Naive thymus-derived CD8-positive, alpha-beta T cell (primary cell): ENCODE measurements around the gene HSD17B1. TPM values are rescaled to one million over a fixed set of nuclear protein-coding genes. Genes with fewer than 3 reads are reported as not detected.
"Not testable (repeated sequence)": the region's sequence is repeated elsewhere in the genome, so short reads cannot be mapped to it uniquely, and the experiment has no call there.

ENCODE experiments used
- ATAC-seq, 2 donors: fragments of 150-1000 bp; cut with Tn5 transposase in 1 of 2; sonication (Bioruptor Pico), chemical (Tn5 transposase) in 1 of 2; 1 replicate in 1 of 2; 2 replicates in 1 of 2; pipeline ENCODE4 v1.10.0; 2021; ENCODE audit warnings: mild to moderate bottlenecking in 2 of 2, moderate library complexity in 2 of 2
- POLR2A ChIA-PET: fragments of 350-600 bp; sonication (Branson Sonifier 250); formaldehyde crosslinking; loops from one replicate; lab custom pipeline; 2021; ENCODE audit warnings: antibody characterized with exemption; lab: Charles Lee
- DNase-seq, 10 donors: peaks; one replicate each; pipeline versions ENCODE4 v3.0.0 to v3.0.0-alpha.2; 2020 to 2022
- H3K27ac Mint-ChIP-seq, 10 donors: one replicate each; pipeline ENCODE4 v1.8.0; 2020 to 2022; ENCODE audit warnings: mild to moderate bottlenecking in 10 of 10, mixed read lengths in 10 of 10, moderate library complexity in 4 of 10, inconsistent platforms in 1 of 10
- H3K27me3 Mint-ChIP-seq, 5 donors: one replicate each; pipeline ENCODE4 v1.8.0; 2021 to 2022; ENCODE audit warnings: mixed read lengths in 5 of 5
- H3K36me3 Mint-ChIP-seq, 3 donors: one replicate each; pipeline ENCODE4 v1.8.0; 2020 to 2022; ENCODE audit warnings: mixed read lengths in 3 of 3, mild to moderate bottlenecking in 2 of 3, inconsistent platforms in 1 of 3
- H3K4me1 Mint-ChIP-seq, 4 donors: one replicate each; pipeline ENCODE4 v1.8.0; 2021 to 2022; ENCODE audit warnings: mixed read lengths in 4 of 4
- H3K4me3 Mint-ChIP-seq, 10 donors: one replicate each; pipeline ENCODE4 v1.8.0; 2020 to 2022; ENCODE audit warnings: mild to moderate bottlenecking in 10 of 10, mixed read lengths in 10 of 10, moderate library complexity in 6 of 10, inconsistent platforms in 1 of 10
- H3K9me3 Mint-ChIP-seq, 9 donors: one replicate each; pipeline ENCODE4 v1.8.0; 2020 to 2022; ENCODE audit warnings: mixed read lengths in 9 of 9, mild to moderate bottlenecking in 3 of 9, inconsistent platforms in 1 of 9, moderate library complexity in 1 of 9
- polyA plus RNA-seq, 3 donors: library from polyadenylated mRNA; unstranded; fragments of 300-500 nt; fragmentation: Illumina TruSeq; gene quantifications; one replicate each; pipeline ENCODE4 v1.2.3, GENCODE V29; 2021
- total RNA-seq, 8 experiments: library from RNA in 2 of 8; stranded (reverse) in 2 of 8; gene quantifications; one replicate each; pipeline ENCODE4 v1.2.3 and lab custom pipeline; 2021 to 2026

Gene HSD17B1
- total and polyA plus RNA-seq, 5 experiments from 2014 or later = 0.18 to 2.1 (median 0.98) TPM

GRCh38 chr17:42553161-42553818, 567 bp downstream of the HSD17B1 start:
- DNase-seq = no peak
- Mint-ChIP-seq H3K4me3 (peak overlapping the region; percentile 77 to 95 (median 90)), H3K36me3 (peaks cover 0 to 2% (median 0%) of the 10 kb centered on the region in 3 donors), H3K9me3 (no peaks in the 10 kb centered on the region), H3K4me1 (peaks cover 14 to 60% (median 41%) of the 10 kb centered on the region in 4 donors), H3K27me3 (no peaks in the 10 kb centered on the region), H3K27ac (peak overlapping the region in 9 of 10 donors; percentile 66 to 96 (median 93))
- no peak for ATAC-seq
- POLR2A ChIA-PET = interaction anchor here (0.6 to 2.6 kb wide), 6 partner anchors 13 to 239 kb away, joined by 3 to 16 read pairs (median 6); partner anchors contain the start of genes MLX, NAGLU, RETREG3 and TUBG1

GRCh38 chr17:42553866-42554249, 1.1 kb downstream of the HSD17B1 start:
- ATAC-seq (peak in 1 of 2 donors; percentile 28), DNase-seq (no peak)
- Mint-ChIP-seq H3K27me3 (no peaks in the 10 kb centered on the region), H3K4me3 (peak overlapping the region; percentile 84 to 95 (median 92)), H3K9me3 (no peaks in the 10 kb centered on the region), H3K27ac (peak overlapping the region; percentile 66 to 96 (median 94)), H3K36me3 (peaks cover 0 to 2% (median 0%) of the 10 kb centered on the region in 3 donors), H3K4me1 (peaks cover 14 to 57% (median 39%) of the 10 kb centered on the region in 4 donors)
- POLR2A ChIA-PET = interaction anchor here (0.8 to 2.6 kb wide), 12 partner anchors 9 to 239 kb away, joined by 3 to 16 read pairs (median 4); partner anchors contain the start of genes CAVIN1, MLX, NAGLU and RETREG3

GRCh38 chr17:42554250-42555121, 1.8 kb downstream of the HSD17B1 start:
- Mint-ChIP-seq H3K4me3 (peak overlapping the region; percentile 84 to 95 (median 92)), H3K27ac (peak overlapping the region; percentile 83 to 96 (median 94)), H3K4me1 (peaks cover 11 to 51% (median 33%) of the 10 kb centered on the region in 4 donors), H3K9me3 (no peaks in the 10 kb centered on the region), H3K27me3 (no peaks in the 10 kb centered on the region), H3K36me3 (peaks cover 0 to 2% (median 0%) of the 10 kb centered on the region in 3 donors)
- ATAC-seq (peak; percentile 91 to 93), DNase-seq (peak; percentile 61 to 88 (median 74))
- POLR2A ChIA-PET = interaction anchor here (0.8 to 2.6 kb wide), 13 partner anchors 9 to 240 kb away, joined by 3 to 16 read pairs (median 4); partner anchors contain the start of genes CAVIN1, MLX, NAGLU and PSMC3IP

- Mint-ChIP-seq H3K36me3 (peaks cover 0 to 2% (median 0%) of the 10 kb centered on the region in 3 donors), H3K27ac (peak overlapping the region; percentile 83 to 96 (median 94)), H3K4me1 (peaks cover 13 to 51% (median 33%) of the 10 kb centered on the region in 4 donors), H3K27me3 (no peaks in the 10 kb centered on the region), H3K4me3 (peak overlapping the region; percentile 84 to 95 (median 92)), H3K9me3 (no peaks in the 10 kb centered on the region)
- no peak for DNase-seq
- POLR2A ChIA-PET = interaction anchor here (0.8 to 2.6 kb wide), 9 partner anchors 8 to 132 kb away, joined by 3 to 16 read pairs (median 7); partner anchors contain the start of genes CAVIN1, MLX, NAGLU and PSMC3IP
- ATAC-seq = no peak
Observed at GRCh38 chr17:42555122-42555622, 2.4 kb downstream of the HSD17B1 start.

- not testable (repeated sequence) for DNase-seq, H3K27me3 Mint-ChIP-seq, H3K36me3 Mint-ChIP-seq, ATAC-seq, H3K9me3 Mint-ChIP-seq
- Mint-ChIP-seq H3K4me3 (peak overlapping the region in 3 of 10 donors; percentile 89 to 95 (median 93)), H3K4me1 (peaks cover 10 to 45% (median 34%) of the 10 kb centered on the region in 4 donors), H3K27ac (peak overlapping the region in 2 of 10 donors; percentile 55 to 83)
- POLR2A ChIA-PET = interaction anchor here (2.6 kb wide), 1 partner anchor 53 kb away, joined by 7 read pairs; the partner anchor contains the start of genes RETREG3 and TUBG1
Observed at GRCh38 chr17:42555961-42556617, 3.4 kb downstream of the HSD17B1 start.

- H3K27me3 Mint-ChIP-seq = no peaks in the 10 kb centered on the region
- H3K9me3 Mint-ChIP-seq = no peaks in the 10 kb centered on the region
- POLR2A ChIA-PET = interaction anchor here (1.9 kb wide), 1 partner anchor 18 kb away, joined by 7 read pairs; the partner anchor contains the start of gene PSMC3IP
- peaks cover 0 to 2% (median 2%) of the 10 kb centered on the region in 3 donors for H3K36me3 Mint-ChIP-seq
- no peak overlapping the region for H3K4me3 Mint-ChIP-seq
- ATAC-seq (no peak), DNase-seq (no peak)
- H3K27ac Mint-ChIP-seq = no peak overlapping the region
- H3K4me1 Mint-ChIP-seq = peaks cover 16 to 45% (median 44%) of the 10 kb centered on the region in 4 donors
Observed at GRCh38 chr17:42559075-42559474, 6.4 kb downstream of the HSD17B1 start.

GRCh38 chr17:42560246-42560645, 7.5 kb downstream of the HSD17B1 start:
- no peak for ATAC-seq
- Mint-ChIP-seq H3K4me3 (peak overlapping the region in 7 of 10 donors; percentile 34 to 73 (median 69)), H3K36me3 (peaks cover 0 to 4% (median 4%) of the 10 kb centered on the region in 3 donors), H3K27ac (peak overlapping the region in 3 of 10 donors; percentile 17 to 69 (median 68)), H3K9me3 (no peaks in the 10 kb centered on the region), H3K4me1 (peaks cover 16 to 45% (median 38%) of the 10 kb centered on the region in 4 donors), H3K27me3 (no peaks in the 10 kb centered on the region)
- DNase-seq = no peak
- POLR2A ChIA-PET = interaction anchor here (0.6 kb wide), 1 partner anchor 9 kb away, joined by 3 read pairs; no protein-coding TSS in a partner anchor

- H3K27ac Mint-ChIP-seq = peak within 1 kb of the TSS; percentile 90 to 96 (median 93)
- no peaks in the 10 kb centered on the region for H3K27me3 Mint-ChIP-seq
- DNase-seq (peak; percentile 78 to 98 (median 88)), ATAC-seq (peak; percentile 64 to 66)
- peaks cover 17 to 43% (median 40%) of the 10 kb centered on the region in 4 donors for H3K4me1 Mint-ChIP-seq
- no peaks in the 10 kb centered on the region for H3K9me3 Mint-ChIP-seq
- peak within 1 kb of the TSS; percentile 86 to 94 (median 90) for H3K4me3 Mint-ChIP-seq
- POLR2A ChIA-PET = interaction anchor here (0.7 to 1.8 kb wide), 2 partner anchors 15 to 35 kb away, joined by 4 to 8 read pairs; no protein-coding TSS in a partner anchor
- H3K36me3 Mint-ChIP-seq = peaks cover 0 to 4% (median 4%) of the 10 kb centered on the region in 3 donors
Observed at GRCh38 chr17:42561897-42562387, 9.2 kb downstream of the HSD17B1 start, which contains the start of gene COASY. TSS of gene COASY (plus strand) at chr17:42562148. CDS start at chr17:42562623, 475 bp downstream.

- POLR2A ChIA-PET = interaction anchor here (0.7 to 1.8 kb wide), 3 partner anchors 8 to 35 kb away, joined by 4 to 8 read pairs (median 5); no protein-coding TSS in a partner anchor
- H3K9me3 Mint-ChIP-seq = no peaks in the 10 kb centered on the region
- peaks cover 18 to 45% (median 42%) of the 10 kb centered on the region in 4 donors for H3K4me1 Mint-ChIP-seq
- H3K36me3 Mint-ChIP-seq = peaks cover 0 to 6% (median 4%) of the 10 kb centered on the region in 3 donors
- peak overlapping the region; percentile 90 to 96 (median 93) for H3K27ac Mint-ChIP-seq
- DNase-seq (no peak), ATAC-seq (peak in 1 of 2 donors; percentile 2)
- H3K4me3 Mint-ChIP-seq = peak overlapping the region; percentile 86 to 94 (median 90)
- H3K27me3 Mint-ChIP-seq = no peaks in the 10 kb centered on the region
Observed at GRCh38 chr17:42562388-42563142, 9.8 kb downstream of the HSD17B1 start.

- Mint-ChIP-seq H3K27me3 (no peaks in the 10 kb centered on the region), H3K36me3 (peaks cover 0 to 9% (median 4%) of the 10 kb centered on the region in 3 donors), H3K27ac (peak overlapping the region in 8 of 10 donors; percentile 35 to 93 (median 88)), H3K4me3 (peak overlapping the region; percentile 86 to 94 (median 90)), H3K4me1 (peaks cover 21 to 49% (median 47%) of the 10 kb centered on the region in 4 donors), H3K9me3 (no peaks in the 10 kb centered on the region)
- no peak for ATAC-seq
- DNase-seq = no peak
- POLR2A ChIA-PET = interaction anchor here (1.0 to 1.8 kb wide), 2 partner anchors 9 to 16 kb away, joined by 4 to 5 read pairs; no protein-coding TSS in a partner anchor
Observed at GRCh38 chr17:42563143-42563509, 10.4 kb downstream of the HSD17B1 start.
